Islet precursor cell (in vitro differentiated cells): ENCODE measurements around the gene TOLLIP.
"Not testable (repeated sequence)": the region's sequence is repeated elsewhere in the genome, so short reads cannot be mapped to it uniquely, and the experiment has no call there.

Source experiments
- DNase-seq: peaks from one replicate; pipeline ENCODE4 v3.0.0-alpha.2; 2018

Gene TOLLIP

GRCh38 chr11:1309498-1310317, at the start of gene TOLLIP:
Gene TOLLIP, minus strand, starts transcription at chr11:1309632. Its CDS starts 134 bp downstream, at chr11:1309498.
- peak; percentile 97 for DNase-seq

- DNase-seq = not testable (repeated sequence)
Measured at GRCh38 chr11:1358931-1359330, 49.5 kb upstream of the TOLLIP start.

GRCh38 chr11:1358286-1358685, 48.9 kb upstream of the TOLLIP start:
- DNase-seq = no peak

DNA sequence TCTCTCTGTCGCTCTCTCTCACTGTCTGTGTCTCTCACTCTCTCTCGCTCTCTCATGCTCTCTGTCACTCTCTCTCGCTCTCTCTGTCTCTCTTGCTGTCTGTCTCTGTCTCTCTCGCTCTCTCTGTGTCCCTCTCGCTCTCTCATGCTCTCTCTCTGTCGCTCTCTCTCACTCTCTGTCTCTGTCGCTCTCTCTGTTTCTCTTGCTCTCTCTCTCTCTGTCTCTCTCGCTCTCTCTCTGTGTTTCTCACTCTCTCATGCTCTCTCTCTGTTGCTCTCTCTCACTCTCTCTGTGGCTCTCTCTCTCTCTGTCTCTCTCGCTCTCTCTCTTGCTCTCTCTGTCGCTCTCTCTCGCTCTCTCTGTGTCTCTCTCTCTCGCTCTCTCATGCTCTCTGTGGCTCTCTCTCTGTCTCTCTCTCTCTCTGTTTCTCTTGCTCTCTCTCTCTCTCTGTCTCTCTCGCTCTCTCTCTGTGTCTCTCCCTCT, 47.1 kb upstream of the TOLLIP start:
- no peak for DNase-seq

- DNase-seq = no peak
Measured at GRCh38 chr11:1356007-1356435, 46.6 kb upstream of the TOLLIP start.

GRCh38 chr11:1354125-1354938, 44.9 kb upstream of the TOLLIP start:
- DNase-seq = no peak

- no peak for DNase-seq
Measured at GRCh38 chr11:1353383-1354124, 44.1 kb upstream of the TOLLIP start.

- peak; percentile 54 for DNase-seq
Measured at GRCh38 chr11:1352696-1353382, 43.4 kb upstream of the TOLLIP start.

DNA sequence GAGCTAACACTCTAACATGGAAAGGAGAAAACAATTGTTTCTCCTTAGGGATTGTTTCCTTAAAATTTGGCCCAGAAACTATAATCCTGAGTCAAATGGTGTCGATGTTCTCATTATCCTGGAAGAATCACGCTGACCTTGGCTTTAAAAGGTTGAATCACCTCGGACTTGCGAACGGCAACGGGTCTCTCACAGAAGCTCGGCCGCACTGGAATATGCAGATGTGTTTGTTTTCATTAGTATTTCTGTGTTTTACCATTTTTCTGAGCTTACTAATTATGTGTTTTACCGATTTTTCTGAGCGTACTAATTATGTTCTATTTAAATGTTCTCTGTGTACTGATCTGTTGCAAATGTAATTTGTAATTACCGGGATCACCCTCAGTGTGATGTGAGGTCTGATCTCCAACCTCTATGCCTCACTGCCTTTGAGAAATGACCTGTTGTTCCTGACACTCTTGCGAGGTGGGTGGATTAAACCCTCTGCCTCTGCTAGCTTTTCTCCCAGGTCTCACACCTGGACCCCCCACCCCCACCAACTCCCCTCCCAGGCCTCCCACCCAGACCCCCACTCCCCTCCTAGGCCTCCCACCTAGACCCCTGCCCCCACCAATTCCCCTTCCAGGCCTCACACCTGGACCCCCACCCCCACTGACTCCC, 42.0 kb upstream of the TOLLIP start:
- peak; percentile 80 for DNase-seq

DNA sequence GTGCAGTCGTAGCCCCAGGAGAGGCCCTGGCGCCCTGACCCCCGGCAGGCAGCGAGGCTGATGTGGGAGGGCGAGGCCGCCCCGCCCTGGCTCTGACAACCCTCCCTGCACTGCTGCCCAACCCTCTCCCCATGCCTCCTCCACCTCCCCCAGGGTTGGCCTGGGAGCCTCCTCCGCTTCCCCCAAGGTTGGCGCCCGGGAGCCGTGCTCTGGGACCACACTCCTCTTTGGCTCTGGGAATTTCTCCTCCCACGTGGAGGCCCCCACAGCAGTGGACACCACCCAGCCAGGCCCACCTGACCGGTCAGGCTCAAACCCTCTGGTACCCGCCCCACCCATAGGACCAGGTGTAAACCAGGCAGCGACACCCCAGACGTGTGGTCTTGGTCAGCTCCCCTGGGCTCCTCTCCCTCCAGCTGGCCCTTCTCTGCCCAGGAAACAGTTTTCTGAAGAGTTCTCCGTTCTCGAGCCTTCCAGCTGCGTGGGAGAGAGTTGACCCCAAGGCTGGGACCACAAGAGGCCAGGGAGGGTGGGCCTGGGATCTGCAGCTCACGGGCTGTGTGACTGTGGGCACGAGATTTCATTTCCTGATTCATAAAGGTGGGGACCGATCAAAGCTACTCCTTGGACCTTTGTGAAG, 40.8 kb upstream of the TOLLIP start:
- DNase-seq = peak; percentile 47

- DNase-seq = peak; percentile 44
Measured at GRCh38 chr11:1349327-1350041, 40.1 kb upstream of the TOLLIP start.

GRCh38 chr11:1348796-1349326, 39.4 kb upstream of the TOLLIP start:
- peak; percentile 48 for DNase-seq

DNA sequence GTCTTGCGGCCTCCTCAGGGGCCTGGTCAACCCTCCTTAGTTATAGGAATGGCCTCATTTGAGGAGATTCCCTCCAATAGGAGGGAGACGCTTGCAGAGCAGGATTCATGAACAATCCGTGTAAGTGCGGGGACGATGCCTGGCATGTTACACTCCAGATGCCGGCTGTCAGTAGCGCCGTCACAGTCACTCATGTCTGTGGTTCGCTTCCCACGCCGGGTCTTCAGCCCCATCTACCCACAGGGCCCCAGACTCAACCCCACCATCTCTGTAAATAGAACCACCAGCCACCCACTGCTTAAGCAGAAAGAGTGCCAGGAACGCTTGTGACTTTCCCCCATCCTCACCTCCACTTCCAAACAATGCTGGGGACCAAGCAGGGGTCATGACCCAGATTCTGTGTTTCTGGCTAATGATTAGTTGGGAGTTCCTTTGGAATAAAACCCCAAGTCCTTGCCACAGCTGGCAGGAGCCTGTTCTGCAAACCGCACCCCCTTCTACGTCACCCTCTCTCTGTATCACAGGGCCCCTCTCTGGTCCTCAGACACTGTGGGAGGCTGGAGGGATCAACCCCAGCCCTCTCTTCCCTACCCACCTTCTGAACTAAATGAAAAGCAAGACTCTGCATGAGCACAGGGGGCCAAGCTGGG, 38.8 kb upstream of the TOLLIP start:
- DNase-seq = peak; percentile 36

- peak; percentile 41 for DNase-seq
Measured at GRCh38 chr11:1347411-1347999, 38.1 kb upstream of the TOLLIP start.

- DNase-seq = peak; percentile 34
Measured at GRCh38 chr11:1346669-1347390, 37.4 kb upstream of the TOLLIP start.

DNA sequence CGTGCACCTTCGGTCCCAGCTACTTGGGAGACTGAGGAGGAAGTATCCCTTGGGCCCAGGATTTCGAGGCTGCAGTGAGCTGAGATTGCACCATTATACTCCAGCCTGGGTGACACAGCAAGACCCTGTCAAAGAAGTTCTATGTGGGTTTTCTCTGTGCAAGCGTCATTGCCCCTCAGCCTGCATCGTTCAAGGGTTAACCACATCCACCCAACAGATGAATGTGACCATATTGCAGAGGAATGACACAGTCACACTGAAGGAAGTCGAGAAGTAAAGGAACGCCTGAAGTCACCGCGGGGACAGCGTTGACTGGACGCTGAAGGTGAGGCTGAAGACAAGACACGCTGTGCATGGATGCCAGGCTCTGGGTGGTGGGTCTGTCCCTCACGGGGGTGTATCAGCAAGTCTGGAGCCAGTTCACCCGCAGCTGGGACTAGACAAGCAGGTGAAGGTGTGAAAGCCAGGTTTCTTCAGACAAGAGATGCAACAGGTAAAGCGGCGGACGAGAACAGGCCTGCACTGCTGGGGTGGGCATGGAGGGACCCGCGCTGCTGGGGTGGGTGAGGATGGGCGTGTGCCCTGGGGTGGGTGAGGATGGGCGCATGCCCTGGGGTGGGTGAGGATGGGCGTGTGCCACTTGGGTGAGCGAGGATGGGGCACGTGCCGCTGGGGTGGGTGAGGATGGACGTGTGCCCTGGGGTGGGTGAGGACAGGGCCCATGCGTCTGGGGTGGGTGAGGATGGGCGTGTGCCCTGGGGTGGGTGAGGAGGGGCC, 36.5 kb upstream of the TOLLIP start:
- DNase-seq = peak; percentile 35

DNA sequence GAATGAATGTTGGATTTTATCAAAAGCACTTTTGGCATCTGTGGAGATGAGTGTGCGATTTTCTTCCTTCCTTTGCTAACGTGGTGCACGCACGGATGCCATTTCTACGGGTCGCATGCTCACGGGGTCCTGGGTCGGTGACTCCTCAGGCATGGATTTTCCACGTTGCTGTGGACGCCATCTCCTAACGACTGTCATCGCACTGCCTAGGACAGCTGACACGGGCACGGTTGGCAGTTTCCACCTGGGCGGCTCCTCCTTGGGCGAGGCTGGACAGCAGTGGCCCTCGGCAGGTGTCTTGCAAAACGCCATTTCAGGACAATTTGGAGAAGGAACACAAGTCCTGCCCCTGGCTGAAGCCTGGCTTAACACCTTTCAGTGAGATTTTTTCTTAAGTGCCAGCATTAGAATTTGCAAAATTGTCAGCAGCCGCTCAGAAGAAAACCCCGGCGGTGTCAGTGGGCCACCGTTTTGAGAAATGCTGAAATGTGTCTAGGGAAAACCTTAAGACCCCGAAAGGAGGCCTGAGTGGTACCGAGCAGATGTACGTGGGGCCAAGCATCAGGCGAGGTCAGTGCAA, 34.7 kb upstream of the TOLLIP start:
- peak; percentile 38 for DNase-seq
